ENCODE data around the gene LRBA. TPM values are rescaled to one million over a fixed set of nuclear protein-coding genes. Genes with fewer than 3 reads are reported as not detected.

The LRBA gene
- total RNA-seq, 1 experiment from 2014 or later = 69.1 TPM

- no peak for ATAC-seq
- ChIA-PET POLR2A (no interaction called here), CTCF (interaction anchor here (0.9 to 2.5 kb wide), 13 partner anchors 9 to 219 kb away, joined by 3 to 15 read pairs (median 3); partner anchors contain the start of gene DCLK2)
- Mint-ChIP-seq H3K27me3 (ENCODE audit: low read depth) (no peaks in the 10 kb centered on the region), H3K27ac (no peak overlapping the region), H3K4me1 (peaks cover 17% of the 10 kb centered on the region), H3K9me3 (no peaks in the 10 kb centered on the region), H3K4me3 (no peak overlapping the region), H3K36me3 (no peaks in the 10 kb centered on the region)
- TF ChIP-seq TEAD1 (CRISPR knock-in tag; IDR thresholded peaks at IDR 0.05) (no peak), ARID4B (CRISPR knock-in tag; IDR thresholded peaks at IDR 0.05; ENCODE audit: borderline replicate concordance) (no peak), USF2 (CRISPR knock-in tag; IDR thresholded peaks at IDR 0.05) (no peak), ZNF425 (CRISPR knock-in tag; conservative IDR thresholded peaks at IDR 0.05) (no peak), OVOL2 (CRISPR knock-in tag; IDR thresholded peaks at IDR 0.05; ENCODE audit: borderline replicate concordance) (no peak), NFATC4 (CRISPR knock-in tag; IDR thresholded peaks at IDR 0.05) (no peak), ZBTB21 (CRISPR knock-in tag; IDR thresholded peaks at IDR 0.05; ENCODE audit: borderline replicate concordance) (no peak), FOXJ3 (CRISPR knock-in tag; IDR thresholded peaks at IDR 0.05; ENCODE audit: borderline replicate concordance) (no peak), ATF1 (CRISPR knock-in tag; IDR thresholded peaks at IDR 0.05) (no peak), ZNF423 (CRISPR knock-in tag; IDR thresholded peaks at IDR 0.05) (no peak), GABPB1 (CRISPR knock-in tag; IDR thresholded peaks at IDR 0.05) (no peak), IRF2 (CRISPR knock-in tag; IDR thresholded peaks at IDR 0.05; ENCODE audit: borderline replicate concordance, low read depth) (no peak), ZNF281 (CRISPR knock-in tag; IDR thresholded peaks at IDR 0.05) (no peak), CTCF (IDR thresholded peaks at IDR 0.05) (no peak), HMGXB4 (CRISPR knock-in tag; IDR thresholded peaks at IDR 0.05) (no peak), E2F4 (CRISPR knock-in tag; IDR thresholded peaks at IDR 0.05; ENCODE audit: borderline replicate concordance, low read depth) (no peak), NFYB (CRISPR knock-in tag; conservative IDR thresholded peaks at IDR 0.05; ENCODE audit: low read depth) (no peak), MLX (CRISPR knock-in tag; IDR thresholded peaks at IDR 0.05) (no peak)
- DNase-seq (ENCODE audit: low spot score) = no peak
These were observed 797.3 kb downstream of the LRBA start for GRCh38 chr4:150217808-150218207.
